Loucy (cell line): ENCODE results near the gene MPV17.
"Not testable (repeated sequence)": the region's sequence is repeated elsewhere in the genome, so short reads cannot be mapped to it uniquely, and the experiment has no call there.

Source experiments
- H2AFZ ChIP-seq: fragments of 200-600 bp; sonication (generic); 2 replicates; pipeline ENCODE4 v1.6.0; 2016; ENCODE audit warnings: antibody characterized with exemption, mild to moderate bottlenecking, low read length, moderate library complexity
- H3F3A ChIP-seq: fragments of 200-600 bp; 2 replicates; pipeline ENCODE4 v1.6.0; 2016; ENCODE audit warnings: antibody characterized with exemption, low read depth, mild to moderate bottlenecking
- H3K27me3 ChIP-seq: fragments of 200-600 bp; sonication (generic); 2 replicates; pipeline ENCODE4 v1.6.1; 2014; ENCODE audit warnings: low read length, mild to moderate bottlenecking; ENCODE audit not compliant: insufficient read depth, poor library complexity, severe bottlenecking
- H3K36me3 ChIP-seq: fragments of 200-600 bp; sonication (generic); 2 replicates; pipeline ENCODE4 v1.6.1; 2016; ENCODE audit warnings: low read length; ENCODE audit not compliant: insufficient read depth
- H3K4me1 ChIP-seq: fragments of 200-600 bp; sonication (generic); 2 replicates; pipeline ENCODE4 v1.5.1; 2014; ENCODE audit warnings: low read length, mild to moderate bottlenecking; ENCODE audit not compliant: insufficient read depth, poor library complexity, severe bottlenecking
- H3K4me2 ChIP-seq: fragments of 200-600 bp; sonication (generic); 2 replicates; pipeline ENCODE4 v1.6.0; 2014; ENCODE audit warnings: antibody characterized with exemption, low read length, low read depth, mild to moderate bottlenecking; ENCODE audit not compliant: poor library complexity, severe bottlenecking
- H3K4me3 ChIP-seq: fragments of 200-600 bp; sonication (generic); 2 replicates; pipeline ENCODE4 v1.5.1; 2014; ENCODE audit warnings: low read length, mild to moderate bottlenecking, mixed read lengths; ENCODE audit not compliant: poor library complexity, severe bottlenecking
- H3K79me2 ChIP-seq: fragments of 200-600 bp; sonication (generic); 2 replicates; pipeline ENCODE4 v1.6.1; 2014; ENCODE audit warnings: low read length; ENCODE audit not compliant: insufficient read depth
- H3K9ac ChIP-seq: fragments of 200-600 bp; sonication (generic); 2 replicates; pipeline ENCODE4 v1.6.0; 2014; ENCODE audit warnings: mild to moderate bottlenecking, low read depth, low read length, moderate library complexity; ENCODE audit not compliant: poor library complexity, severe bottlenecking
- H3K9me2 ChIP-seq: fragments of 200-600 bp; sonication (generic); replicated peaks from 2 replicates; pipeline ENCODE4 v1.6.1; 2016; ENCODE audit warnings: low read depth, low read length, mixed read lengths
- H3K9me3 ChIP-seq: fragments of 200-600 bp; sonication (generic); 2 replicates; pipeline ENCODE4 v1.6.1; 2014; ENCODE audit warnings: mild to moderate bottlenecking, antibody characterized with exemption, low read length, low read depth; ENCODE audit not compliant: insufficient read depth
- H4K20me1 ChIP-seq: fragments of 200-600 bp; sonication (generic); 2 replicates; pipeline ENCODE4 v1.6.0; 2014; ENCODE audit warnings: antibody characterized with exemption, low read length, mild to moderate bottlenecking; ENCODE audit not compliant: insufficient read depth, poor library complexity, severe bottlenecking
- CTCF ChIP-seq: fragments of 200-600 bp; sonication (generic); conservative IDR thresholded peaks from 2 replicates; pipeline ENCODE4 v1.5.1; 2014; ENCODE audit warnings: mild to moderate bottlenecking, antibody characterized with exemption, low read length
- EZH2phosphoT487 ChIP-seq: fragments of 200-600 bp; IDR thresholded peaks from 2 replicates; pipeline ENCODE4 v1.6.1; 2018; ENCODE audit warnings: antibody characterized with exemption, mild to moderate bottlenecking, moderate library complexity, borderline replicate concordance

The MPV17 gene

DNA sequence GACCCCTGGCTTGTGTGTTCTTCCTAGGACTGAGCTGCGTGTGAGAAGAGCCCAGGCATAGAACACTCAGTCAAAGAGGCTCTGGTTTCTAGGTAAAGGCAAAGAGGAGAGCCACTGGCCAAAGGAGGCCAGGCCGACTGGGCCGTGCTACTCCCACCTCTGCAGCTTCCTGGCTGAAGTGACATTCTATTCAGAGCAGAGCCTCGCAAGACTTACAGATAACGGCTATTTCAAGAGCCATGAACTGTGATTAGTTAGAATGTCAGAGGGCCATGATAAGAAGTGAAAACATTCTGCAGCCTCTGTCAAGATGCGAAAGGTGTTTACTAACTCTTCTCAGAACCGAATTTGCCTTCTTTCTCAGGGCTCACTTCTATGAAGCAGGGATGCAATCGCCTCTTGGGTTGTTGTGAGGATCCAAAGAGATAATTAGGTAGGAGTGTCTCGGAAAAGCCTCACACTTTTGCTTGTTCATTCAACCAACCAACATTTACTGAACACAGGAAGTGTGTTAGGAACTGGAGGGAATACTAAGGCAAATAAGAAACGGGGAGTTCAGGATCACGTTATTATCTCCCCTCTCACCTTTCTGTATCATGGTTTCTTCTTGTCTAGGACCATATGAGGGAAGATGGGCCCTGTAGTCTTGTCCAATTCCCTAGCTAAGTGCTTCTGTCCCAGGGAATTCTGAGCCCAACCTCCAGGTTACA, 51.1 kb downstream of the MPV17 start:
- TF ChIP-seq EZH2phosphoT487 = no peak
- no peak for TF ChIP-seq CTCF
- Histone ChIP-seq H3K9me3 (no peaks in the 10 kb centered on the region), H2AFZ (no peak overlapping the region; the same call in 1 of the 2 replicates), H3K9me2 (no peaks in the 10 kb centered on the region), H3K4me3 (no peak overlapping the region), H4K20me1 (no peaks in the 10 kb centered on the region), H3K36me3 (no peaks in the 10 kb centered on the region), H3K4me1 (no peaks in the 10 kb centered on the region), H3K79me2 (no peaks in the 10 kb centered on the region), H3K27me3 (no peaks in the 10 kb centered on the region), H3F3A (no peaks in the 10 kb centered on the region), H3K9ac (no peak overlapping the region), H3K4me2 (no peak overlapping the region)

- H3K9me3 ChIP-seq = no peaks in the 10 kb centered on the region
- H3K36me3 ChIP-seq = no peaks in the 10 kb centered on the region
- H3K9ac ChIP-seq = no peak overlapping the region
- H3K4me2 ChIP-seq = no peak overlapping the region
- H3K79me2 ChIP-seq = no peaks in the 10 kb centered on the region
- no peaks in the 10 kb centered on the region for H3K4me1 ChIP-seq
- H3K27me3 ChIP-seq = no peaks in the 10 kb centered on the region
- TF ChIP-seq EZH2phosphoT487 (no peak), CTCF (no peak)
- no peak overlapping the region for H3K4me3 ChIP-seq
- H2AFZ ChIP-seq = no peak overlapping the region
- H4K20me1 ChIP-seq = no peaks in the 10 kb centered on the region
- H3K9me2 ChIP-seq = no peaks in the 10 kb centered on the region
- no peaks in the 10 kb centered on the region for H3F3A ChIP-seq
These were observed 52.2 kb downstream of the MPV17 start for GRCh38 chr2:27270670-27271069.

DNA sequence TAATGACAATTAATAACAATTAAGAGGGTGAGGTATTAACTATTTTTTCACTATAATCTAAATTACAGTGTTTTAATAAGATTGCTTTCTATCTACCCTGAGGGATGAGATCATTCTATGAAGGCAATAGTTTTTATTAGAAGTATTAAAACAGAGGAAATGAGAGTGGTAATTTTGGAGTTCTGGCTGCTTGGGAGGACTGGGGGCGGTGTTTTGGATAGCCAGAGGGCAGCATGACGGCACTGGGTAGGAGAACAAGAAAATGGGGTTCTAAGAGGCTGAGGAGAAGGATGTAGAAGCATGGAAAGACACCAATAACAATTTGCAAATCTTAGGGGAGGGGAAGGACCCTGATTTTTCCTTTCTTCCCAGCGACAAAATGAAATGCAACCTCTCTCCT, 52.8 kb downstream of the MPV17 start:
- H3K9me2 ChIP-seq = no peaks in the 10 kb centered on the region
- H3K4me3 ChIP-seq = no peak overlapping the region
- no peaks in the 10 kb centered on the region for H3K4me1 ChIP-seq
- H3K79me2 ChIP-seq = no peaks in the 10 kb centered on the region
- no peaks in the 10 kb centered on the region for H3K36me3 ChIP-seq
- H4K20me1 ChIP-seq = no peaks in the 10 kb centered on the region
- no peaks in the 10 kb centered on the region for H3F3A ChIP-seq
- no peaks in the 10 kb centered on the region for H3K9me3 ChIP-seq
- TF ChIP-seq CTCF = no peak
- TF ChIP-seq EZH2phosphoT487 = no peak
- H3K27me3 ChIP-seq = no peaks in the 10 kb centered on the region
- H3K9ac ChIP-seq = no peak overlapping the region
- no peak overlapping the region for H3K4me2 ChIP-seq
- H2AFZ ChIP-seq = no peak overlapping the region

DNA sequence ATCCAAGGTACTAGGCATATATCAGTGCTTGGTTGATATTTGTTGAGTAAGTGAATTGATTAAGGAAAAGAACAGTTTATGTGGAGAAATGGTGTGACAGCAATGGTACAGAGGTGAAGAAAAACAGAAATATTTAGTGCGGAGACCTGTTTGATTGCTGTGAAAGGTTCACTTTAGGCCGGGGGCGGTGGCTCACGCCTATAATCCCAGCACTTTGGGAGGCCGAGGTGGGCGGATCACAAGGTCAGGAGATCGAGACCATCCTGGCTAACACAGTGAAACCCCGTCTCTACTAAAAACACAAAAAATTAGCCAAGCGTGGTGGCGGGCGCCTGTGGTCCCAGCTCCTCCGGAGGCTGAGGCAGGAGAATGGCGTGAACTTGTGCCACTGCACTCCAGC, 54.6 kb downstream of the MPV17 start:
- not testable (repeated sequence) for H3K79me2 ChIP-seq, H3K27me3 ChIP-seq, H3K9me3 ChIP-seq, H3K4me2 ChIP-seq, H3F3A ChIP-seq, H3K4me1 ChIP-seq, H3K9ac ChIP-seq, H4K20me1 ChIP-seq, H3K36me3 ChIP-seq, H3K9me2 ChIP-seq, H2AFZ ChIP-seq, H3K4me3 ChIP-seq
